T-cell (primary cell): ENCODE measurements around the gene RBM33. TPM values are rescaled to one million over a fixed set of nuclear protein-coding genes. Genes with fewer than 3 reads are reported as not detected.

Experiments
- ATAC-seq, 4 experiments: fragments of 200-7000 bp in 3 of 4; fragments of 150-1000 bp in 1 of 4; cut with Tn5 transposase; replicated peaks in 1 of 4; 1 replicate in 3 of 4; 2 replicates in 1 of 4; pipeline ENCODE4 v1.10.0; 2021; ENCODE audit warnings: moderate library complexity in 3 of 4, mild to moderate bottlenecking in 2 of 4, moderate number of reproducible peaks in 1 of 4
- CTCF ChIA-PET, 2 donors: fragments of 300-600 bp; sonication (Branson Sonifier 250); formaldehyde crosslinking; loops; one replicate each; lab custom pipeline; 2022; ENCODE audit warnings: antibody characterized with exemption in 2 of 2; lab: Charles Lee
- POLR2A ChIA-PET, 2 donors: fragments of 300-600 bp; sonication (Branson Sonifier 250); formaldehyde crosslinking; loops; one replicate each; lab custom pipeline; 2022; ENCODE audit warnings: antibody characterized with exemption in 2 of 2; lab: Charles Lee
- DNase-seq, 35 experiments: peaks; one replicate each; pipeline versions ENCODE4 v3.0.0 to v3.0.0-alpha.2; 2013 to 2023
- H3K27ac ChIP-seq: one replicate; pipeline ENCODE4 v1.5.1; 2013; ENCODE audit warnings: low read length
- H3K27me3 ChIP-seq, 2 experiments: replicated peaks in 1 of 2; 1 replicate in 1 of 2; 2 replicates in 1 of 2; pipeline versions ENCODE4 v1.6.1 to v1.7.0; 2013; ENCODE audit warnings: low read length in 1 of 2, mixed read lengths in 1 of 2; ENCODE audit not compliant: control insufficient read depth in 2 of 2, insufficient read depth in 2 of 2; ENCODE audit errors: extremely low read depth in 1 of 2
- H3K36me3 ChIP-seq, 2 donors: 1 replicate in 1 of 2; 2 replicates in 1 of 2; pipeline versions ENCODE4 v1.6.1 to v1.7.0; 2013; ENCODE audit warnings: low read length in 1 of 2; ENCODE audit not compliant: control insufficient read depth in 2 of 2, insufficient read depth in 1 of 2; ENCODE audit errors: extremely low read depth in 1 of 2
- H3K4me1 ChIP-seq, 2 experiments: 1 replicate in 1 of 2; 2 replicates in 1 of 2; pipeline versions ENCODE4 v1.6.1 to v1.7.0; 2013; ENCODE audit warnings: low read length in 2 of 2, mixed read lengths in 1 of 2; ENCODE audit not compliant: insufficient read depth in 2 of 2, control insufficient read depth in 1 of 2; ENCODE audit errors: extremely low read depth in 1 of 2
- H3K4me3 ChIP-seq, 2 donors: 1 replicate in 1 of 2; 2 replicates in 1 of 2; pipeline versions ENCODE4 v1.5.1 to v1.7.0; 2013; ENCODE audit warnings: mild to moderate bottlenecking in 2 of 2, low read length in 1 of 2, moderate library complexity in 1 of 2; ENCODE audit not compliant: control insufficient read depth in 1 of 2; ENCODE audit errors: extremely low read depth in 1 of 2
- H3K9me3 ChIP-seq: 2 replicates; pipeline ENCODE4 v1.7.0; 2013
- H3K27ac Mint-ChIP-seq, 2 donors: one replicate each; pipeline ENCODE4 v1.8.0; 2020 to 2021; ENCODE audit warnings: mild to moderate bottlenecking in 2 of 2, mixed read lengths in 2 of 2
- H3K27me3 Mint-ChIP-seq, 2 donors: one replicate each; pipeline ENCODE4 v1.8.0; 2021 to 2022; ENCODE audit warnings: mixed read lengths in 2 of 2
- H3K36me3 Mint-ChIP-seq: one replicate; pipeline ENCODE4 v1.8.0; 2021; ENCODE audit warnings: mixed read lengths
- H3K4me1 Mint-ChIP-seq, 3 donors: one replicate each; pipeline ENCODE4 v1.8.0; 2020 to 2022; ENCODE audit warnings: mixed read lengths in 3 of 3, mild to moderate bottlenecking in 1 of 3
- H3K4me3 Mint-ChIP-seq, 3 donors: one replicate each; pipeline ENCODE4 v1.8.0; 2020 to 2022; ENCODE audit warnings: mild to moderate bottlenecking in 3 of 3, mixed read lengths in 3 of 3, moderate library complexity in 3 of 3
- H3K9me3 Mint-ChIP-seq, 3 donors: one replicate each; pipeline ENCODE4 v1.8.0; 2020 to 2022; ENCODE audit warnings: mixed read lengths in 3 of 3
- WGBS: methylation state at CpG from one replicate; pipeline ENCODE4 v1.1.5; 2013; ENCODE audit warnings: missing lambda C conversion rate; ENCODE audit not compliant: insufficient coverage; 5-methylcytosine and 5-hydroxymethylcytosine counted together
- total RNA-seq, 35 experiments: library from RNA in 6 of 35; stranded (reverse) in 6 of 35; fragments of 120-200 nt in 1 of 35; gene quantifications; one replicate each; pipeline versions ENCODE4 v1.2.1 to v1.2.4 and lab custom pipeline; 2013 to 2026

RBM33 gene
- total RNA-seq, 5 donors from 2014 or later (not counting 1 experiment from before 2014, with no cell fraction given) = 157 to 180 (median 170) TPM

GRCh38 chr7:155791836-155792235, 147.4 kb downstream of the RBM33 start:
- no peaks in the 10 kb centered on the region for H3K36me3 Mint-ChIP-seq
- no peaks in the 10 kb centered on the region for H3K9me3 ChIP-seq
- no peak overlapping the region for H3K4me3 Mint-ChIP-seq
- H3K27me3 Mint-ChIP-seq = peaks cover 0 to 8% of the 10 kb centered on the region in 2 donors
- H3K4me1 ChIP-seq = peaks cover 0 to 6% of the 10 kb centered on the region in 2 experiments
- CTCF ChIA-PET = no interaction called here
- no peak overlapping the region for H3K4me3 ChIP-seq
- WGBS = 100% methylated on average over 1 of the region's 7 CpGs
- no peaks in the 10 kb centered on the region for H3K9me3 Mint-ChIP-seq
- no peak overlapping the region for H3K27ac ChIP-seq
- peaks cover 4 to 6% (median 6%) of the 10 kb centered on the region in 3 donors for H3K4me1 Mint-ChIP-seq
- no peak for ATAC-seq
- POLR2A ChIA-PET = no interaction called here
- DNase-seq = no peak
- peaks cover 0 to 3% of the 10 kb centered on the region in 2 donors for H3K36me3 ChIP-seq
- H3K27ac Mint-ChIP-seq = no peak overlapping the region
- peaks cover under 1 to 22% of the 10 kb centered on the region in 2 experiments for H3K27me3 ChIP-seq

- Histone ChIP-seq H3K4me1 (peaks cover 0 to 9% of the 10 kb centered on the region in 2 experiments), H3K27ac (no peak overlapping the region), H3K36me3 (peaks cover 0 to 3% of the 10 kb centered on the region in 2 donors), H3K4me3 (no peak overlapping the region), H3K9me3 (no peaks in the 10 kb centered on the region), H3K27me3 (peaks cover 0 to 25% of the 10 kb centered on the region in 2 experiments)
- DNase-seq (no peak), ATAC-seq (no peak)
- ChIA-PET CTCF (no interaction called here), POLR2A (no interaction called here)
- H3K27ac Mint-ChIP-seq = no peak overlapping the region
- 84% methylated on average over 5 of the region's 14 CpGs for WGBS
- no peaks in the 10 kb centered on the region for H3K36me3 Mint-ChIP-seq
- no peak overlapping the region for H3K4me3 Mint-ChIP-seq
- no peaks in the 10 kb centered on the region for H3K9me3 Mint-ChIP-seq
- peaks cover 0 to 8% of the 10 kb centered on the region in 2 donors for H3K27me3 Mint-ChIP-seq
- peaks cover 4 to 6% (median 5%) of the 10 kb centered on the region in 3 donors for H3K4me1 Mint-ChIP-seq
Observed at GRCh38 chr7:155792315-155792960, 148.0 kb downstream of the RBM33 start.

- CTCF ChIA-PET = no interaction called here
- POLR2A ChIA-PET = no interaction called here
- H3K9me3 Mint-ChIP-seq = no peaks in the 10 kb centered on the region
- peaks cover 0 to 10% of the 10 kb centered on the region in 2 experiments for H3K4me1 ChIP-seq
- H3K4me1 Mint-ChIP-seq = no peaks in the 10 kb centered on the region
- DNase-seq (no peak), ATAC-seq (no peak)
- H3K4me3 Mint-ChIP-seq = no peak overlapping the region
- peaks cover 0 to 27% of the 10 kb centered on the region in 2 experiments for H3K27me3 ChIP-seq
- H3K36me3 Mint-ChIP-seq = no peaks in the 10 kb centered on the region
- H3K9me3 ChIP-seq = no peaks in the 10 kb centered on the region
- H3K27me3 Mint-ChIP-seq = peaks cover under 1 to 5% of the 10 kb centered on the region in 2 donors
- peaks cover 0 to 3% of the 10 kb centered on the region in 2 donors for H3K36me3 ChIP-seq
- no peak overlapping the region for H3K27ac Mint-ChIP-seq
- no peak overlapping the region for H3K4me3 ChIP-seq
- H3K27ac ChIP-seq = no peak overlapping the region
- WGBS = 86% methylated on average over 11 of the region's 11 CpGs
Observed at GRCh38 chr7:155792999-155793560, 148.6 kb downstream of the RBM33 start.

GRCh38 chr7:155793720-155794119, 149.3 kb downstream of the RBM33 start:
- H3K36me3 ChIP-seq = peaks cover 0 to 2% of the 10 kb centered on the region in 2 donors
- H3K9me3 Mint-ChIP-seq = no peaks in the 10 kb centered on the region
- H3K27ac ChIP-seq = no peak overlapping the region
- H3K27me3 Mint-ChIP-seq = peaks cover 7 to 12% of the 10 kb centered on the region in 2 donors
- no peak overlapping the region for H3K4me3 ChIP-seq
- H3K9me3 ChIP-seq = no peaks in the 10 kb centered on the region
- no peak overlapping the region for H3K27ac Mint-ChIP-seq
- no peak for DNase-seq
- peaks cover 4% of the 10 kb centered on the region in 3 donors for H3K4me1 Mint-ChIP-seq
- WGBS = 71% methylated on average over 3 of the region's 4 CpGs
- ChIA-PET POLR2A (no interaction called here), CTCF (no interaction called here)
- H3K4me1 ChIP-seq = peaks cover 0 to 10% of the 10 kb centered on the region in 2 experiments
- peaks cover 0 to 30% of the 10 kb centered on the region in 2 experiments for H3K27me3 ChIP-seq
- no peak overlapping the region for H3K4me3 Mint-ChIP-seq
- ATAC-seq = no peak
- no peaks in the 10 kb centered on the region for H3K36me3 Mint-ChIP-seq

- no peaks in the 10 kb centered on the region for H3K9me3 Mint-ChIP-seq
- DNase-seq (no peak), ATAC-seq (no peak)
- Histone ChIP-seq H3K36me3 (no peaks in the 10 kb centered on the region), H3K27ac (no peak overlapping the region), H3K27me3 (peaks cover 0 to 34% of the 10 kb centered on the region in 2 experiments), H3K9me3 (no peaks in the 10 kb centered on the region), H3K4me3 (no peak overlapping the region), H3K4me1 (peaks cover 0 to 10% of the 10 kb centered on the region in 2 experiments)
- H3K36me3 Mint-ChIP-seq = no peaks in the 10 kb centered on the region
- H3K27me3 Mint-ChIP-seq = peaks cover 9 to 17% of the 10 kb centered on the region in 2 donors
- H3K27ac Mint-ChIP-seq = no peak overlapping the region
- H3K4me1 Mint-ChIP-seq = peaks cover 4 to 7% (median 5%) of the 10 kb centered on the region in 3 donors
- H3K4me3 Mint-ChIP-seq = no peak overlapping the region
- ChIA-PET CTCF (no interaction called here), POLR2A (no interaction called here)
- 86% methylated on average over 5 of the region's 9 CpGs for WGBS
Observed at GRCh38 chr7:155794196-155794595, 149.7 kb downstream of the RBM33 start.

GRCh38 chr7:155795401-155795800, 150.9 kb downstream of the RBM33 start:
- no peaks in the 10 kb centered on the region for H3K36me3 ChIP-seq
- no peak overlapping the region for H3K27ac ChIP-seq
- CTCF ChIA-PET = interaction anchor here in 1 of 2 donors (0.7 kb wide), 2 partner anchors 10 to 405 kb away, joined by 4 to 9 read pairs; no protein-coding TSS in a partner anchor
- no peaks in the 10 kb centered on the region for H3K9me3 Mint-ChIP-seq
- ATAC-seq = no peak
- peaks cover 4 to 7% (median 5%) of the 10 kb centered on the region in 3 donors for H3K4me1 Mint-ChIP-seq
- peaks cover 0 to 10% of the 10 kb centered on the region in 2 experiments for H3K4me1 ChIP-seq
- POLR2A ChIA-PET = interaction anchor here in 1 of 2 donors (0.6 kb wide), 1 partner anchor 611 kb away, joined by 7 read pairs; no protein-coding TSS in a partner anchor
- H3K9me3 ChIP-seq = no peaks in the 10 kb centered on the region
- H3K36me3 Mint-ChIP-seq = no peaks in the 10 kb centered on the region
- peaks cover 20 to 29% of the 10 kb centered on the region in 2 donors for H3K27me3 Mint-ChIP-seq
- H3K27ac Mint-ChIP-seq = no peak overlapping the region
- H3K27me3 ChIP-seq = peaks cover 10 to 46% of the 10 kb centered on the region in 2 experiments
- no peak overlapping the region for H3K4me3 ChIP-seq
- no peak for DNase-seq
- H3K4me3 Mint-ChIP-seq = no peak overlapping the region
- WGBS = 58% methylated on average over 2 of the region's 7 CpGs
